Measurements from ENCODE around the gene KIAA1755.

KIAA1755 gene

GRCh38 chr20:38246357-38247165, 14.0 kb downstream of the KIAA1755 start:
- TF ChIP-seq EZH2phosphoT487 (IDR thresholded peaks at IDR 0.05; ENCODE audit: borderline replicate concordance) (no peak), CTCF (conservative IDR thresholded peaks at IDR 0.05; ENCODE audit: low read length) (no peak)
- H2AFZ ChIP-seq (ENCODE audit: low read length): no peak overlapping the region

GRCh38 chr20:38245753-38246152, 14.8 kb downstream of the KIAA1755 start:
- TF ChIP-seq EZH2phosphoT487 (IDR thresholded peaks at IDR 0.05; ENCODE audit: borderline replicate concordance): no peak
- TF ChIP-seq CTCF (conservative IDR thresholded peaks at IDR 0.05; ENCODE audit: low read length): no peak
- no peaks in the 10 kb centered on the region for H3K4me1 ChIP-seq (ENCODE audit: insufficient read depth, low read length, poor library complexity, severe bottlenecking)

More at GRCh38 chr20:38246357-38247165, 14.0 kb downstream of the KIAA1755 start:
- Histone ChIP-seq H3K4me3 (ENCODE audit: low read length, poor library complexity, severe bottlenecking) (no peak overlapping the region), H3K4me1 (ENCODE audit: insufficient read depth, low read length, poor library complexity, severe bottlenecking) (no peaks in the 10 kb centered on the region), H3K36me3 (ENCODE audit: insufficient read depth, low read length) (no peaks in the 10 kb centered on the region), H3K79me2 (ENCODE audit: insufficient read depth, low read length) (no peaks in the 10 kb centered on the region), H3K9ac (ENCODE audit: low read depth, low read length, poor library complexity, severe bottlenecking) (no peak overlapping the region), H4K20me1 (ENCODE audit: insufficient read depth, low read length, poor library complexity, severe bottlenecking) (no peaks in the 10 kb centered on the region), H3K27me3 (ENCODE audit: insufficient read depth, low read length, poor library complexity, severe bottlenecking) (no peaks in the 10 kb centered on the region), H3K4me2 (ENCODE audit: low read depth, low read length, poor library complexity, severe bottlenecking) (no peak overlapping the region), H3K9me2 (replicated peaks; ENCODE audit: low read depth, low read length) (no peaks in the 10 kb centered on the region), H3F3A (ENCODE audit: low read depth) (no peaks in the 10 kb centered on the region), H3K9me3 (ENCODE audit: insufficient read depth, low read depth, low read length) (peaks cover 25% of the 10 kb centered on the region; the same call in 1 of the 2 replicates)

GRCh38 chr20:38243709-38244020, 16.9 kb downstream of the KIAA1755 start:
- no peaks in the 10 kb centered on the region for H3K4me1 ChIP-seq (ENCODE audit: insufficient read depth, low read length, poor library complexity, severe bottlenecking)
- no peaks in the 10 kb centered on the region for H3K9me2 ChIP-seq (replicated peaks; ENCODE audit: low read depth, low read length)
- H3F3A ChIP-seq (ENCODE audit: low read depth): no peaks in the 10 kb centered on the region
- H3K27me3 ChIP-seq (ENCODE audit: insufficient read depth, low read length, poor library complexity, severe bottlenecking): no peaks in the 10 kb centered on the region
- H3K4me3 ChIP-seq (ENCODE audit: low read length, poor library complexity, severe bottlenecking): no peak overlapping the region
- no peaks in the 10 kb centered on the region for H3K36me3 ChIP-seq (ENCODE audit: insufficient read depth, low read length)
- no peaks in the 10 kb centered on the region for H4K20me1 ChIP-seq (ENCODE audit: insufficient read depth, low read length, poor library complexity, severe bottlenecking)
- TF ChIP-seq CTCF (conservative IDR thresholded peaks at IDR 0.05; ENCODE audit: low read length) (no peak), EZH2phosphoT487 (IDR thresholded peaks at IDR 0.05; ENCODE audit: borderline replicate concordance) (no peak)
- no peak overlapping the region for H3K4me2 ChIP-seq (ENCODE audit: low read depth, low read length, poor library complexity, severe bottlenecking)
- H3K9ac ChIP-seq (ENCODE audit: low read depth, low read length, poor library complexity, severe bottlenecking): no peak overlapping the region
- H3K79me2 ChIP-seq (ENCODE audit: insufficient read depth, low read length): no peaks in the 10 kb centered on the region
- H2AFZ ChIP-seq (ENCODE audit: low read length): no peak overlapping the region
- peaks cover 32% of the 10 kb centered on the region; the same call in 1 of the 2 replicates for H3K9me3 ChIP-seq (ENCODE audit: insufficient read depth, low read depth, low read length)

More at GRCh38 chr20:38245753-38246152, 14.8 kb downstream of the KIAA1755 start:
- Histone ChIP-seq H3F3A (ENCODE audit: low read depth) (no peaks in the 10 kb centered on the region), H3K9ac (ENCODE audit: low read depth, low read length, poor library complexity, severe bottlenecking) (no peak overlapping the region), H3K9me2 (replicated peaks; ENCODE audit: low read depth, low read length) (no peaks in the 10 kb centered on the region), H3K36me3 (ENCODE audit: insufficient read depth, low read length) (no peaks in the 10 kb centered on the region), H4K20me1 (ENCODE audit: insufficient read depth, low read length, poor library complexity, severe bottlenecking) (no peaks in the 10 kb centered on the region), H3K79me2 (ENCODE audit: insufficient read depth, low read length) (no peaks in the 10 kb centered on the region), H2AFZ (ENCODE audit: low read length) (no peak overlapping the region), H3K9me3 (ENCODE audit: insufficient read depth, low read depth, low read length) (peaks cover 32% of the 10 kb centered on the region; the same call in 1 of the 2 replicates), H3K4me2 (ENCODE audit: low read depth, low read length, poor library complexity, severe bottlenecking) (no peak overlapping the region), H3K4me3 (ENCODE audit: low read length, poor library complexity, severe bottlenecking) (no peak overlapping the region), H3K27me3 (ENCODE audit: insufficient read depth, low read length, poor library complexity, severe bottlenecking) (no peaks in the 10 kb centered on the region)
